Posterior vena cava (tissue), 2 donors: Measurements from ENCODE around the gene KAZN. TPM values are rescaled to one million over a fixed set of nuclear protein-coding genes. Genes with fewer than 3 reads are reported as not detected.
A peak's percentile ranks its signal among the peaks of the same experiment; 100 is the strongest.

Source experiments
- DNase-seq: peaks from one replicate; pipeline ENCODE4 v3.0.0-alpha.2; 2020; ENCODE audit warnings: low spot score
- intact Hi-C, 2 donors: fragments of 100-400 bp; cut with DNase I; formaldehyde crosslinking; loops; one replicate each; pipeline versions ENCODE4 v1.14.1 to v1.14.2; 2022 to 2023
- total RNA-seq, 2 donors: library from RNA; stranded (reverse); fragmentation: NEBNext Ultra II Directional; extraction: Animal tissue kit (Norgen Biotek cat#: 25700); gene quantifications; one replicate each; pipeline ENCODE4 v1.2.1, GENCODE V29; 2021
- donor health status: DM: yes; HTN: yes; CAD: no.
- donor health status: DM: yes; HTN: yes; CAD: no.

KAZN gene
- total RNA-seq, 2 donors from 2014 or later, result 6.2 to 10.8 TPM

DNA sequence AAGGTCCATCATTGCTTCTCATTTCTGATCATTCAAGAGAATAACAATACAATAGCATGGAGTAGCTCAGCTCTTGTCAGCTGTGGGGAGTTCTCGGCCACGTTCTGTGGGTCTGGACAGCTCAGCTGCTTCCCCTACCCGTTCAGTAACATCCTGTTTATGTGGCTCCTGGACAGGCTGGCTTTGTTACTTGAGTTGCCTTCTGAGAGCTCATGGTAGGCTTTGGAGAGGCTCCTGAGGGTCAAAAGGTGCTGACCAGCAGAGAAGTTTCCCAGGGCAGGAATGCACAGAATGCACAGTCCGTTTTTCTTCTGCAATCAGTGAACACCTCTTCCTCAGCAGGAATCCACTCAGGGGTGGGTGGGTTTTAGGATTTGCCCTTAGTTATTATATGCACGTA is 36.0 kb downstream of the KAZN start:
- intact Hi-C loops, result no loop called here
- DNase-seq, result no peak

DNA sequence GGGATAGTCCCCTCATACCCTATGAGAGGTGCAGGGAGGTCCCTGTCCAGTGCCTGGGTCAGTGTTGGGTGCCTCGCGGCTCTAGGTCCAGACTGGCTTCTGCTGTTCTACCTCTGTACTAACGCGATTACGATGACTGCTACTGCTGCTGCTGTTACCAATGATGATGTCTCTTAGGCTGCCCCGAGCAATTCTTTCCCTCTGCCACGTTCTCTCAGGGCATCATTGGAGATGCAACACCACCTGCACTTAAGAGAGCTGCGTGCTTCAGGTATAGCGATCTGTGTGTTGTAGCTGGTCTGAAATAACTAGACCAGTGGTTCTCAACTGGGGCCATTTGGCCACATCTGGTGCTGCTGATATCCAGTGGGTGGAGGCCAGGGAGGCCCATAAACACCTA is 36.9 kb downstream of the KAZN start:
- peak; percentile 53 for DNase-seq
- intact Hi-C loops, result no loop called here

- intact Hi-C loops, result no loop called here
- DNase-seq, result no peak
Measured at GRCh38 chr1:14636897-14637632, 38.6 kb downstream of the KAZN start.

- DNase-seq, result peak; percentile 46
- intact Hi-C loops, result no loop called here
Measured at GRCh38 chr1:14639291-14640050, 41.0 kb downstream of the KAZN start.

DNA sequence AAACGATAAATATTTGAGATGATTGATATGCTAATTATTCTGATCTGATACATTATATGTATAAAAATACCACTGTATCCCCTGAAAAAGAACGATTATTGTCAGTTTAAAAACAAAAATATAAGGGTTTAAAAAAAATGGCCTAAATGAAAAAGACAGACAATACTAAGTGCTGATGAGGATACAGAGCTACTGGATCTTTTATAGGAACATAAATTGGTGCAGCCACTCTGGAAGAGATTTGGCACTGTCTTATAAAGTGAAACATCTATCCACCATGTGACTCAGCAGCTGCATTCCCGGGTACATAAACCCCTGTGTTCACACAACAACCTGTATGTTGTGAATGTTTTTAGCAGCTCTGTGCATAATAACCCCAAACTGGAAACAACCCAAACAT is 44.2 kb downstream of the KAZN start:
- intact Hi-C loops, result no loop called here
- DNase-seq, result no peak

DNA sequence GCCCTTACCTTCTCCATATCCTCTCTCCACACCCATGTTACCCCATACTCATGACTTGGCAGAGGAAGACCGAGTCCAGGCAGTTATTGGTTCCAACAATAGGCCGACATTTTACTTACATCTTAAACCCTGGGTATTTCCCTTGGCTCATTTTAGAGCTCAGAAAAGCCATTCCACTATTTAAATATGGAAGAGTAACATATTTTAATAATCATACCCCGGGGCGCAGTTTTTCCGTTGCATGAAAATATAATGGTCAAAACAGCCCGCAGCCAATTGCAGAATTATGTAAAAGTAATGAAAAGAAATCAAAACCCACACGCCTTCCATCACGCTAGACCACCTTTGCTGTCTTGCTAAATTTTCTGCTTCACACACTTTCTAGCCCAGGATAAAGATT is 48.5 kb downstream of the KAZN start:
- no peak for DNase-seq
- intact Hi-C loops, result no loop called here

DNA sequence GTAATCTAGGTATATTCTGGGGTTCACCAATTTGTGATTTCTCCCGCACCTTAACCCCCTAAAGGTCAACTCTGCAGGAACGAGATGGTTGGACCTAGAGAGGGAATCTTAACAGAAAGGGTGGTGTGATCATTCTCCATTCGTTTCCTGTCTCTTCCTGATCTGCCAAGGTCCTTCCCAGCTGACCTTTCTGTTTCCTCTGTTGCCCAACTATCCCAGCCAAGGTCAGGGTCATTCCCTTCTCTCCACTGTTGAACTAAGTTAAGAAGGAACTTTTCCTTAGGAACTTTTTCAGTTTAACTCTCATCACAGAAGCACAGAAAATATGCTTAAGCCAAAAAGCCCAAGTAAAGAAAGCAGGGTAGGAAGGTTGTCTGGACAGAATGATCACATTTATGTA is 49.3 kb downstream of the KAZN start:
- intact Hi-C loops, result no loop called here
- no peak for DNase-seq

DNA sequence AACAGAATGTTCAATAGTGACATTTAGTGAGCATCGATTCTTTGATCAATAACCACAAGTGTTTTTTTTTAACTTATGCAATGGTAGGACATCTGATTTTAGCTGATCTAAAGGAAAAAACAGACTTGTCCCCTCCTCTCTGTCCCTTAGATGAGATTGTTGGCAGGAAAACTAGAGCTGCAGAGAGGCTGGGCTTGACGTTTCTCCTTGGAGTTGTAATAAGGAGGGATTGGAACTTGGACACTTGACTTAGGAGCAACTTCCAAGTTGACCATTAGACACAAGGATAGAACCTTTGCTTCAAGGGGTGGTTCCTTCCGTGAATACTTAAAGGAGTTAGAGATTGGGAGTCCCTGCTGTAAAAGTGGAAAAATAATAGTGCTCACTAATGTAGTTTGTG is 49.9 kb downstream of the KAZN start:
- intact Hi-C loops, result no loop called here
- DNase-seq, result no peak

GRCh38 chr1:14648896-14649855 is 50.7 kb downstream of the KAZN start:
- no peak for DNase-seq
- intact Hi-C loops, result no loop called here

GRCh38 chr1:14649976-14650375 is 51.5 kb downstream of the KAZN start:
- intact Hi-C loops, result no loop called here
- DNase-seq, result no peak

DNA sequence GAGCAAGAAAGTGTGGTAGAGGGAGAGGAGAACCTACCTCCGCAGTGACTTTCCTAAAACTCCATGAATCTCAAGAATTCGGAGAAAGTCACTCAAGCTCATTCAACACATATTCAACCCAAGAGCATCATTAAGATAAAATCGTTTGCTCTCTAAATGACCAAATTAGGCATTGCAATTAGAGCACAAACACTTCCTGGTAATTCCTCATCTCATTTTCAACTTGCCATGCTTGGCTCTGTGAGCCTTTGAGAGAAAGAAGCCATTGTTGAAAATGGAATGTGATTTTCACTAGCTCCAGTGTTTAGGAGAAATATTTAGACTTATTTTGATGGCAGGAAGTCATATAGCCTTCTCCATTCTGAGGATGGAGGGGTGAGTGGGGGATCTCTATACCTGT is 52.5 kb downstream of the KAZN start:
- DNase-seq, result no peak
- intact Hi-C loops, result no loop called here

- intact Hi-C loops, result no loop called here
- DNase-seq, result no peak
Measured at GRCh38 chr1:14652840-14653239, 54.4 kb downstream of the KAZN start.

DNA sequence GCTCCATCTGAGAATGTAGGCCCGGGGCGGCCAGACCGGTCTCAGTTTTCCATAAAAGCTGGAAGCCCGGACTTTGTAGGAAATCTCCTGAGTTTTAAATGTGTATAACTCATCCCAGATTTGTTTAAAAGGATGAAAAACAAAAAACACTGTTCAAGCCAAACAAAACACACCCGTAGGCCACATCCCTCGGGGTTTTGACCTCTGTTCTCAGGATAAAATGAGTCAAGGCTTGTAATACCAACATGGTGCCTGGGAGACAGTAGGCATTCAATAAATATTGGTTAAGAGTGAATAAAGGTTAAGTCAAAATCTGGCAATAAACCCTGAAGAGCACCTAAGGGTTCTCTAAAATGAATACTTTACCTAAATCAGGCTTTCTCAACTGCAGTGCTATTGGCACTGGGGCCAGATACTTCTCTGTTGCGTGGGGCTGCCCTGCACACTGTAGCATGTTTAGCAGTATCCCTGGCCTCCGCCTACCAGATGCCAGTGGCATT is 55.0 kb downstream of the KAZN start:
- intact Hi-C loops, result no loop called here
- no peak for DNase-seq

GRCh38 chr1:14654554-14654953 is 56.1 kb downstream of the KAZN start:
- DNase-seq, result no peak
- intact Hi-C loops, result no loop called here

DNA sequence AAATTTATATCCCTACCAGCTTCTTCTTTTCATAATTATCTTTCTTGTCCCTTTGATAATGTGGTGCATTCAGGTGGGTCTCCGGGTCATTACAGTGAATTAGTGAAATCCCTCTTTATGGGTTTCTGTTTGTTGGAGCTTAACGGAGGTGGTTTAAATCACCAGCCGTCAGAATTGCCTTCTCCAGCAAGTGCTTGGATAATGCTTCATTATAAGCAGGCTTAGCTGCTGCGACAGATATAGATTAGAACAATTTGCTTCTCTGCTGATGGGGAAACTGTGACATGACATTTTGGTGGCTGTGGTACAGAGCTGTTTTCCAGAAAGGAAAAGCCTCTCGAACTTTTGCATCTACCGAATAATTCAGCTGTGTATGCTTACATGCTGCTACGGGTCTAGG is 56.9 kb downstream of the KAZN start:
- intact Hi-C loops, result no loop called here
- DNase-seq, result no peak

- DNase-seq, result no peak
- intact Hi-C loops, result no loop called here
Measured at GRCh38 chr1:14656384-14656937, 58.0 kb downstream of the KAZN start.

DNA sequence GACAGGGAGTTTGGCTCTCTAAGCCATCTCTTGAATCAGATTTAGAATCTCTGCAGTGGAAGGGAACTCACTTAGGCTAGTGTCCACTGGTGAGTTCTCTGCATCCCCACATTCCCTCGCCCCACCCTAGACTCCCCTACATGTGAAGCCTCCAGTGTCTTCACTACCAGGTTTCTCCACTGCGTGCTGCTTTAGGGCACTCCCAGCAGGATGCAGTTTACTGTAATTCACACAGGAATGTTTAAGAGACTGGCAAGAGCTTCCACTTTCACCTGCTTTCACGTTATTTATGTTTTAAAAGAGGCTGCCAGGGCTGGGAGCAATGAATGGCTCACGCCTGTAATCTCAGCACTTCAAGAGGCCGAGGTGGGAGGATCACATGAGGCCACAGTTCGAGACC is 60.2 kb downstream of the KAZN start:
- no peak for DNase-seq
- intact Hi-C loops, result no loop called here

DNA sequence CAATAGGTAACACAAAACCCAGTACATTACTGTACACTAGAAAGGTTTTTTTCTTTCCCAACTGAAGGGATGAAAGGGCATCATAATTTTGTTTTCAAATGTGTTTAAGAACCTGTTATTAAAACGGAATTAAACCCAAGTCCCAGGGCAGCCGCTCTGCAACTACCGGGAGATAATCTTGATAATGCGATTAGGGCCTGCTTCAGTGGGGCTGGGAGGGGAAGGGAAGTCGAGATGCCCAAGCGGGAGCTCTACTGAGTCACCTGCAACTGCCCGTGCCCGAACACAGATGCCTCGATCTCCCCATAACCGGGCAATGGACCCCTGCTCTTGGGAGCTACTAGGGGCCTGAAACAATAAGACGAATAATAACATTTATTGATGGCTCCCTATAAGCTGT is 61.4 kb downstream of the KAZN start:
- intact Hi-C loops, result no loop called here
- DNase-seq, result no peak

DNA sequence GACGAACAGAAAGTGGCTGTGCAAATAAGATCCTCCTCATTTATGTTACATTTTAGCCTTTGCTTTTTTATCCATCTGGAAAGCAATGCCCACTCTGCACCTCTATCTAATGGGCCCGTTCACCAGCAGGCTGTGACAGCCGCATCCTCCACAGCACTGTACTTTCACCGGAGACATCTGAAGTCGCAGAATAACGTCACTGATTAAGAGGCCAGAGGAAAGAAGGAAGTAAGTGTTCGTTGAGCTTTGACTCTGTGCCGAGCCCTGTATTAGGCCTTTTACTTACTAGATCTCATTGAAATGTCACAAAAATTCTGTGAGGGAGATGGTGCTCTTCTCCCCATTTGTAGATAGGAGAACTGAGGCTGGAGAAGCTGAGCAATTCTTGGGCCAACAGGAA is 62.3 kb downstream of the KAZN start:
- no peak for DNase-seq
- intact Hi-C loops, result no loop called here

DNA sequence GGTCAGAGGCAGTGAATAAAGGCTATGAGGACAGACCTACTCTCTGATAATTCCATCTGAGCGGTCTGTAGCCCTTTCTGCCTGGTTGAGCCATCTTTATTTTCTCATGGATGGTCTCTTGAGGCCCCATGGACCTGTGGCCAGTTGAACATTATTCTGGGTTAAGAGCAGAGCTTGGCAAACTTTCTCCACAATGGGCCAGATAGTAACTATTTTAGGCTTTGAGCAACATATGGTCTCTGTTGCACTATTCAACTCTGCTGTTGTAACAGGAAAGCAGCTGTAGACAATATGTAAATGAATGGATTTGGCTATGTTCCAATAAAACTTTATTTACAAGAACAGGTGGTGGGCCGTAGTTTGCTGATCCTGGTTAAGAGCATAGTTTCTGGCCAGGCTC is 62.7 kb downstream of the KAZN start:
- no peak for DNase-seq
- intact Hi-C loops, result no loop called here
